Activated T-cell treated with anti-CD3 and anti-CD28 coated beads, Interleukin-2, amount 50 U/mL, for 4 hours (primary cell): ENCODE measurements around the gene FOXP4. TPM values are rescaled to one million over a fixed set of nuclear protein-coding genes. Genes with fewer than 3 reads are reported as not detected.

Experiments
- ATAC-seq, 2 donors: fragments of 200-7000 bp; cut with Tn5 transposase; one replicate each; pipeline ENCODE4 v1.10.0; 2021
- DNase-seq: peaks from one replicate; pipeline ENCODE4 v3.0.0-alpha.2; 2020
- H3K27me3 Mint-ChIP-seq: one replicate; pipeline ENCODE4 v1.8.0; 2021; ENCODE audit warnings: low read depth, mixed read lengths
- H3K36me3 Mint-ChIP-seq: one replicate; pipeline ENCODE4 v1.8.0; 2022; ENCODE audit warnings: mixed read lengths; ENCODE audit not compliant: insufficient read depth
- H3K4me1 Mint-ChIP-seq: one replicate; pipeline ENCODE4 v1.8.0; 2021; ENCODE audit warnings: low read depth, mixed read lengths
- H3K4me3 Mint-ChIP-seq: one replicate; pipeline ENCODE4 v1.8.0; 2021; ENCODE audit warnings: mild to moderate bottlenecking, moderate library complexity, mixed read lengths
- H3K9me3 Mint-ChIP-seq: one replicate; pipeline ENCODE4 v1.8.0; 2021; ENCODE audit warnings: mixed read lengths
- total RNA-seq, 3 donors: library from RNA; stranded (reverse); gene quantifications; one replicate each; pipeline ENCODE4 v1.2.1, GENCODE V29; 2021

The FOXP4 gene, protein sequence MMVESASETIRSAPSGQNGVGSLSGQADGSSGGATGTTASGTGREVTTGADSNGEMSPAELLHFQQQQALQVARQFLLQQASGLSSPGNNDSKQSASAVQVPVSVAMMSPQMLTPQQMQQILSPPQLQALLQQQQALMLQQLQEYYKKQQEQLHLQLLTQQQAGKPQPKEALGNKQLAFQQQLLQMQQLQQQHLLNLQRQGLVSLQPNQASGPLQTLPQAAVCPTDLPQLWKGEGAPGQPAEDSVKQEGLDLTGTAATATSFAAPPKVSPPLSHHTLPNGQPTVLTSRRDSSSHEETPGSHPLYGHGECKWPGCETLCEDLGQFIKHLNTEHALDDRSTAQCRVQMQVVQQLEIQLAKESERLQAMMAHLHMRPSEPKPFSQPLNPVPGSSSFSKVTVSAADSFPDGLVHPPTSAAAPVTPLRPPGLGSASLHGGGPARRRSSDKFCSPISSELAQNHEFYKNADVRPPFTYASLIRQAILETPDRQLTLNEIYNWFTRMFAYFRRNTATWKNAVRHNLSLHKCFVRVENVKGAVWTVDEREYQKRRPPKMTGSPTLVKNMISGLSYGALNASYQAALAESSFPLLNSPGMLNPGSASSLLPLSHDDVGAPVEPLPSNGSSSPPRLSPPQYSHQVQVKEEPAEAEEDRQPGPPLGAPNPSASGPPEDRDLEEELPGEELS
- total RNA-seq: 10 to 100 TPM; 23.0 to 38.6 (median 28.2) TPM

DNA sequence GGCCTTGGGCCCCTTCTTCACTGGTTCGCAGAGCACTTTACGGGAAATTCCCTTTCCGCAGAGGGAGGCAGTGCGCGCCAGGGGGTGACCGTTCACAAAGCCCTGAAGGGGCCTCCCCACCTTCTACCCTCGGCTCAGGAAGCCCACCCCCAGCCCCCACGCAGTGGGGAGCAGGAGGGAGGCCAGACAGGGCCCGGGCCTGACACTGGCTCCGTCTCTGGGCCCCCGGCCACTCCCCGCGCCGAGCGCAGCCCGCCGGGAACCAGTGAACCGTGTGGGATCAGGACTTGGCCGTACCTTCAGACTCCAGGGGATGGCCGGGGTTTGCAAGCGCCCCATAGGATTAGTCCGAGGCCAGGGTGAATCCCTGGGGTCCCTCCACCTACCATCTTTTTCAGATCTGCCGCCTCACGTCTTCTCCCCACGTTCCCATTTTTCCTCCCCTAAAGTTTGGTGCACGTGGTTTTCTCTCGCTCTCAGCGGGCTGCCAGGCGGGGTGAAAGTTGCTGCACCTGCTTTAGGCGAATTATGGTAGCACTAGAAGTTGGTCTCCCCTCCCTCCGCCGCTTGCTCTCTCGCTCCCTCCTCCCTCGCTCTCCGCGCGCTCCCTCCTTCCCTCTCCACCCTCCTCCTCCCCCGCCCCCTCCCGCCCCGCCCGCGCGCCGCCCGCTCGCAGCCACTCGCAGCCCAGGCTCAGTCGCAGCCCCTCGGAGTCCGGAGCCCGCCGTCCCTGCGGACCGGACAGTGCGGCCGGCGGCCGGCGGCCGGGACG lies at the start of gene FOXP4:
FOXP4 (plus strand) TSS at position 679 of the 772 bp plus-strand sequence. CDS start 19,380 bp downstream, outside the sequence.
- ATAC-seq (peak; percentile 88), DNase-seq (peak; percentile 82)
- Mint-ChIP-seq H3K4me3 (peak within 1 kb of the TSS; percentile 95), H3K4me1 (peaks cover 22% of the 10 kb centered on the region), H3K9me3 (no peaks in the 10 kb centered on the region), H3K27me3 (peaks cover 2% of the 10 kb centered on the region), H3K36me3 (peaks cover 2% of the 10 kb centered on the region)

DNA sequence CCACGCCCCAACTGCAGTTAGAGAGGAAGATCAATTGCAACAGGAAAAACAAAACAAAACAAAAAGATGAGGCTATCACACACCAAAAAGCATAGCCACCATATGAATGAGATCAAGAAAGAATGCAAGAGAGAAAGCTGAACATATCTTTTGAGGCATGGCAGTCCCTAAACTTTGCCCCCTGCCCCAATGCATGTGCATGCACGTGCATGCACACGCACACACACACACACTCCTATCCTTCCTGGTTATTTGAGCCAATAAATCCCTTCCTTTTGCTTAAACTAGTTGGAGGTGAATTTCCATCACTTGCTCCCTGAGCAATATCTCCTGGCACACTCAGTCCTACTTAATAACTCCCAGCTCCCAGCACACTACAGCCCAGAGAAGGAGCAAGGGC lies 48.6 kb upstream of the FOXP4 start:
- DNase-seq (no peak), ATAC-seq (no peak)
- Mint-ChIP-seq H3K4me1 (no peaks in the 10 kb centered on the region), H3K27me3 (peaks cover 19% of the 10 kb centered on the region), H3K4me3 (no peak overlapping the region), H3K9me3 (no peaks in the 10 kb centered on the region), H3K36me3 (no peaks in the 10 kb centered on the region)

DNA sequence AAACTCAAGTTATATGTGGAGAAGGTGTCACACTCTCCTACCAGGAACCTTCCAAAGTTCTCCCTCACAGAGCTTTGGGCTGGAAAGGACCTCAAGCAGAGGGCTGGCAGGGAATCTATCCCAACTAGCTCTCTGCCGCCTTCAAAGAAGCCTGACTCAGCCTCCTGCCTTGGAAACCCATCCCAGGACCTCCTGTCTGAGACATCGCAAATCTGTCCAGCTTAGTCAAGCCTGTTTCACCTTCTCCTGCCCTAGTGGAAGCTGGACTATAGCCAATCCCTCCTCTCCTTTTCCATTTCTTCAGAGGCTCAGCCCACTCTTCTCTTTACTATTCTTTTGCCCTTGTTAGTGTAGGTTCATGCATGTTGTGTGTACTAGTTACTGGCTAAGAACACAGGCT lies 48.2 kb upstream of the FOXP4 start:
- Mint-ChIP-seq H3K4me3 (no peak overlapping the region), H3K4me1 (no peaks in the 10 kb centered on the region), H3K36me3 (no peaks in the 10 kb centered on the region), H3K9me3 (no peaks in the 10 kb centered on the region), H3K27me3 (peaks cover 19% of the 10 kb centered on the region)
- ATAC-seq: no peak
- DNase-seq: no peak

DNA sequence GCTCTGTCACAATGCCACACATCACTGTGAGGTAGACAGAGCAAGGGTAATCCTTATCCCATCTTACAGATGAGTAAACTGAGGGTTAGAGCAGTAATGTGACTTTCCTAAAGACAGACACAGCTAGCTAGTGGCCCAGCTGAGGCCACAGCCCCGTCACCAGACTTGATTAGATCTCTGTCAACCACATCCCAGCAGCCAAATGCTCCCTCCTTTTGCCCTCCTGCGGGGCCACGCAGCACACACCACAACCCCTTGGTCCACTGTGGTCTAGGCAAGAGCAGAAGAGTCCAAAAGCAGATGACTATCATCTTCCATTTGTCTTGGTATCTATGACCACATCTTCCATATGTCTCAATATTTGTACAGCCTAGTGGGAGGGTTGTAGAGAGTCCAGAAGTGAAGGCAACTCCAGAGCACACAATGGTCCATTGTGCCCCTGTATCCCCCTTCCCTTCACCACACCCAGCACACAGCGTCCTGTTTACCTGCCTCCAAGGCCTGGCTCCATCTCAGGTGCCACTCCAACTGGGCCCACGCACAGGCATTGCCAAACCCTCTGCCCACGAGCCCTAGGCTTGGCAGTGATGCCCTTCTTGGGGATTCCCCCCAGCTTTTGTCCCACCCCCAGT lies 47.1 kb upstream of the FOXP4 start:
- ATAC-seq: no peak
- Mint-ChIP-seq H3K27me3 (peaks cover 23% of the 10 kb centered on the region), H3K4me3 (no peak overlapping the region)

DNA sequence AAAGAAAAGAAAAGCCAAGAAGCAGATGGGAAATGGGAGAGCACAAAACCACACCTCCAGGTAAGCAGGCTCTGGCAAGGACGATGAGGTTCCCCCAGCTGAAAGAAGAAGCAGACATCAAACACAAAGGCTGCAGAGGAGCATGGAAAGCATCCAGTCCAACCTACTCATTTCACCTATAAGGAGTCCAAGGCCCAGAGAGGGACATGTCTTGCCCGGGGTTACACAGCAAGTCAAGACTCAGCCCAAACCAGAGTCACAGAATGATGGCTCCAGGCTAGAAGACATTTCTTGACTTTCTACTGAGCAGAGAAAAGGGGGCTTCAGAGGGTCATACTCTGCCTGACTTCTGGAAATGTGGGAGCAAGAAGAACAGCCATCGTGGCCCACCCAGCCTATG lies 45.6 kb upstream of the FOXP4 start:
- Mint-ChIP-seq H3K9me3 (no peaks in the 10 kb centered on the region), H3K36me3 (no peaks in the 10 kb centered on the region), H3K27me3 (peaks cover 32% of the 10 kb centered on the region), H3K4me3 (no peak overlapping the region), H3K4me1 (peaks cover 12% of the 10 kb centered on the region)
- DNase-seq: no peak
- no peak for ATAC-seq

More for the DNA sequence above, 47.1 kb upstream of the FOXP4 start:
- H3K4me1 Mint-ChIP-seq: peaks cover 2% of the 10 kb centered on the region
- H3K9me3 Mint-ChIP-seq: no peaks in the 10 kb centered on the region
- no peaks in the 10 kb centered on the region for H3K36me3 Mint-ChIP-seq
- DNase-seq: no peak

DNA sequence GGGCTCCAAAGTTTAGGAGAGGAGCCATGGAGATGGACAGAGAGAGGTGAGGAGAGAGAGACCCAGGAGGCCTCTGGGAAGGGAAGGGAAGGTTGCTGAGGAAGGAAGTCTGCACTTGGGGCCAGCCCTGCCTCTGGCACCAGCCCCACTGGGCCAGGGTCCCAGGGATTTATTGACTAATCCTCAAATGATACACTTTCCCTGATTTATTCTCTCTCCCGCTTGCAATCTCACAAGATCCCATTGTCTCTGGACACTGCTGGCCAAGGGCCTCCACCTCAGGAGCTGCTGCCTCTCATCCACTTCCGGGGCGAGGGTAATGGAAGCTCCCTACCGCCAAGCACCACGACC lies 43.6 kb upstream of the FOXP4 start:
- H3K36me3 Mint-ChIP-seq: no peaks in the 10 kb centered on the region
- H3K9me3 Mint-ChIP-seq: no peaks in the 10 kb centered on the region
- DNase-seq (no peak), ATAC-seq (no peak)
- peaks cover 47% of the 10 kb centered on the region for H3K27me3 Mint-ChIP-seq
- peaks cover 12% of the 10 kb centered on the region for H3K4me1 Mint-ChIP-seq
- no peak overlapping the region for H3K4me3 Mint-ChIP-seq

DNA sequence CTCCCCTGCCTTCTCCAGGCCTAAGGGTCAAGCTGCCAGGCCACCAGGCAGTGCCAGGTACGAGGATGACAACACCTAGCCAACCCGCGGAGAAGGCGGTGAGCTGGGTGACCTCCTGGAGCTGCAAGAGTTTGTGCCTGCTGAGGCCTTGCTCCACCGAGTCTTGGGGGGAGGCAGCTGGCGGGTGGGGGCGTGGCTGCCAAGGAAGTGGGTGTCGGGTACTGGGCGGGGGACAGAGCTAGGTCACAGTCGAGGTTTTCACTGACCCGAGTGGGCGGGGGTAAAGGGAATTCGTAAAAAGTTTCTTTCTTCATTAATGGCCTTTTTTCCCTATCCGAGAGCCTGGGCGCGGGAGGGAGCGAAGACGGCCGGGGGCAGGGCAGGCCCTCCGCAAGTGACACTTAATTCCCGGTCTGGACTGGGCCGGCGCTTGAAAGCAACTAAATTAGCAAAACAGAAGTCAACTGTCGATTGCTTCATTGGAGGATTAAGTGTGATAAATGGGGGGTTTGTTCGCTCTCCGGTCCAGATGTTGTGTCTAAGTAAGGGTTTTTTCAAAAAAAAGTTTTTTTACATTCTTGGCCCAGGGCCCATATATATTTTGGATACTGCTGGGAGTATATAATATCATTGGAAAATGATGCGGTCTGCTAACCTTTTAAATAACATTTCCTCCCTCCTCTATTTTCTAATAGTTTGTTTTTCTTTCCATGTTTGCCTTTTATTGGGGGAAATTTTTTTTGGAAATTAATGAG lies 43.1 kb upstream of the FOXP4 start:
- Mint-ChIP-seq H3K36me3 (no peaks in the 10 kb centered on the region), H3K9me3 (no peaks in the 10 kb centered on the region), H3K4me1 (peaks cover 12% of the 10 kb centered on the region), H3K27me3 (peaks cover 52% of the 10 kb centered on the region), H3K4me3 (peak overlapping the region; percentile 29)
- ATAC-seq: no peak
- no peak for DNase-seq

DNA sequence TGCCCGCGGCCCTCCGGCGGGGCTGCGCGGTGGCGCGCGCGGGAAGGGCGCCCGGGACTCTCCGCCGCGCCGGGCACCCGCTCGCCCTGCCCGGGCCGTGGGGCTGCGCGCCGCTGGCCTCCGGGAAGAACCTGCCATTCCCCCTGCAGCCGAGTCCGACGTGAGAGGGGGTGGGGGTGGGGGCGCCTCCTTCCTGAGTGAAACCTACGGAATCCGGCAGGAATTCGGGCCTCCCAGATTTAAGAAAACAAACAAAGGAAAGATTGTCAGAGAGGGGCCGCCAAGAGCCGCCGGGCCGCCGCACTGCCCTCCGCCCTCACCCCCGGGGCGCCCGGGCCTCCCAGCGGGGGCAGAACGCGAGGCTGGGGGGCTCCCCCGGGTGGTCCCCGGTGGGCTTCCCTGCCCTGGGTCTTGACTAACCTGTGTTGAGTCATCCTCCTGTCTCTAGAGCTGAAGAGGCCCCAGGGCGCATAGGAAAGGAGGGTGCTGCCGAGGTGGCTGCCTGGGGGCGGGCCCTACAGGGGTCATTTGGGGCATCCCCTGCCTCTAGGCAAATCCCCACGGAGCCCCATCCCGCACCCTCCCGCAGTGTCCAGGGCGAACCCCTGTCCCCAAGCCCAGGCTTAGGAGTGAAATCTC lies 42.2 kb upstream of the FOXP4 start:
- Mint-ChIP-seq H3K4me3 (peak overlapping the region; percentile 71), H3K27me3 (peaks cover 57% of the 10 kb centered on the region), H3K36me3 (no peaks in the 10 kb centered on the region), H3K9me3 (no peaks in the 10 kb centered on the region), H3K4me1 (peaks cover 12% of the 10 kb centered on the region)
- DNase-seq: no peak
- ATAC-seq: peak; percentile 37 to 49

DNA sequence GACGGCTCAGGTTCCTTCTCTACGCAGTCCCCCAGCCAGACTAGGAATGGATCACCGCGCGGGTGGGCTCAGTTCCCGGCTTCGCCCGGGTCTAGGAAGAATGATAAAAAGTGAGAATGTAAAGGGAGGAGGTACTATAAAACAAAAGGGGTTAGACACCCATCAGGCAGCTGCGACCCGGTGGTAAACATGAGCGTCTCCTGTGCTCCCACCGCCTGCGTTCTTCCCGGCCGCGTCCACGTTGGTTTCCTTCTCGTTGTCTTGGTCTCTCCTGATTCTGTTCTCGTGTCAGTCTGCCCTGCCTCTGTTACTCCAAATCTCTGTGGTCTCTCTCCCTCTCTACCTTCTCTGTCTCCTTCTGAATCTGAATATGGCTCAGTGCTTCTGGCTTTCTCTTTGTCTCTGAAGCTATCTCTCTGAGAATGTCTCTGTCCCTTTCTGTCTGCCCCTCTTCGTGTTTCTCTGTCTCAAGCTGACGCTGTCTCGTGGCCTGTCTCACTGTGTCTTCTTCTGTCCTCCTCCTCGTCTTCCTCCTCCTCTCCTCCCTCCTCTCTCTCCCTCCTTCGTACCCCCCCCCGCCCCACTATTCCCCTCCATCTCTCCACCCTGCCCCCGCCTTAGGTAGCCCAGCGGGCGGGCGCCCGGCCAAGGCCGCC lies 41.6 kb upstream of the FOXP4 start:
- H3K36me3 Mint-ChIP-seq: no peaks in the 10 kb centered on the region
- H3K4me1 Mint-ChIP-seq: peaks cover 12% of the 10 kb centered on the region
- DNase-seq (no peak), ATAC-seq (peak in 1 of 2 donors; percentile 9)
- no peaks in the 10 kb centered on the region for H3K9me3 Mint-ChIP-seq
- peak overlapping the region; percentile 71 for H3K4me3 Mint-ChIP-seq
- peaks cover 57% of the 10 kb centered on the region for H3K27me3 Mint-ChIP-seq

DNA sequence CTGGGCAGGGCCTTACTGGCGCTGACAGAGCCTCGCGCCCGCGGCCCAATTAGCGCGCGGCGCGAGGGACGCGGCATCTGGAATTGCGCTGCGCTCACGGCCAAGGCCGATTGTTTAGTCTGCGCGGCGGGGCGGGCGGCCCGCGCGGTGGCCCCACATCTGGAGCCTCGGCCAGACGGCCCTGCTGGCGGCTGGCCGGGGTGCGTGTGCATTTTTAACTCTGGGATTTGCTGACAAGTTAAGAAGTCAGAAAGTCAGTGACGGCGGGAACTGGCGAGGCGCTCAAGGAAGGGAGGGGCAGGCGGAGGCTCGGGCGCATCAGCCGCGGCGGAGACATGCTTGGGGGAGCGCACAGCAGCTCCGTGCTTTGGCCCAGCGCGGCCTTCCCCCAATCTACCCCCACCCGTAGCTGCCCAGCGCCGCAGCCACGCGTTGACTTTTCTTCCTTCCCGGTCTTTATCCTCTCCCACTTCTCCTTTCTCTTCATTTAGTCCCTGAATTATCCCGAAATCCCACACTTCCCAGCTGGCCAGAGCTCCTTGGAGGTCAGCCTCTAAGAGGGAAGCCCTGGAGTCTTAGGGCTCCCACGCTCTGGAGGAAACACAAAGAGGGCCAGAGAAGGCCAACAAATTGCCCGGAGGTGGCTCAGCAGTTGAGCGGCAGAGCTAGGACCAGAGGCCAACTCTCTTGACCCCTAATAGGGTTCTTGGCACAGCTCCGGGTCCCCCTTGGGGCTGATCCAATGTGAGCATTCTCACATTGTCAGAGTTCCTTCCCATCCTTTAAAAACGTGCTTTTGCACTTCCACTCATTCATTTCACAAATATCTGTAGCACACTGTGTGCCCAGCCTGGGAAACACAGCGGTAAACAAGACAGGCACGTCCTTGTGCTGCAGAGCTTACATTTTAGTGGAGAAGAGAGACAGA lies 40.8 kb upstream of the FOXP4 start:
- ATAC-seq (peak; percentile 43 to 54), DNase-seq (no peak)
- no peaks in the 10 kb centered on the region for H3K9me3 Mint-ChIP-seq
- H3K27me3 Mint-ChIP-seq: peaks cover 57% of the 10 kb centered on the region
- H3K36me3 Mint-ChIP-seq: no peaks in the 10 kb centered on the region
- H3K4me1 Mint-ChIP-seq: peaks cover 12% of the 10 kb centered on the region
- peak overlapping the region; percentile 64 for H3K4me3 Mint-ChIP-seq

DNA sequence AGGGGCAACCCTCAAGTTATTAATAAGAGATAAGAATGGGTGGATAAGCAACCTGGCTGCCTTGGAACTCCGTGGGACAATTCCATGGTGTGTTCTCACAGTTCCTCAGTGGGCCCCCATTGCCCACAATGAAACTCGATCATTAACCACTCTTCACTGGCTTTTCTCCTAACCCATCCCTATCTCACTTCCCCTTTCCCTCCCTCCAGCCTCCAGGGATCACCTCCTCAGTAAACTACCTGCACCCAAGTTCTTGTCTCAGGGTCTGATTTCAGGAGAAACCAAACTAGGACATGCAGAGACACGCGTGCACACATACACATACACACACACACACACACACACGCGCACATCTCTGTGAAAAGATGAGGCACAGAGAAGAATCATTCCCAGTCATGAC lies 37.7 kb upstream of the FOXP4 start:
- Mint-ChIP-seq H3K4me3 (no peak overlapping the region), H3K4me1 (peaks cover 10% of the 10 kb centered on the region), H3K9me3 (no peaks in the 10 kb centered on the region), H3K27me3 (peaks cover 46% of the 10 kb centered on the region), H3K36me3 (no peaks in the 10 kb centered on the region)
- ATAC-seq: no peak
- DNase-seq: no peak

DNA sequence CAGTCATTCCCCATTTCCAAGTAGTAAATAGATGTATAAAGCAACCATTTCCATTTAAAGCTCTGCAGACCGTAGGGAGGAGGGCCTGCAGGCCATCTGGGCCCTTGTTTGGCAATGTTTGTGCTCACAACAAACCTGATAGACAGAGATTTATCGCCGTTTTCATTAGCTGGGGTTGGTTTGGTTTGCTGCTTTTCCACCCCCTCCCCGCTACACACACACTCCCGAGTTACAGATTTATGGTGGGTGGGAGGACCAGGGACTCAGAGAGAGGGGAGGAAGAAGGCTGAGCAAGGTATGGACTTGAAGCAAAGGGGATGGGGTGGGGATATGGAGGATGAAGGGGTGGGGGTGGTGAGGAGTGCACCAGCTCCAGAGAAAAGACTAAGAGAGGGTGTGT lies 36.6 kb upstream of the FOXP4 start:
- H3K27me3 Mint-ChIP-seq: peaks cover 41% of the 10 kb centered on the region
- H3K36me3 Mint-ChIP-seq: no peaks in the 10 kb centered on the region
- no peaks in the 10 kb centered on the region for H3K9me3 Mint-ChIP-seq
- no peak overlapping the region for H3K4me3 Mint-ChIP-seq
- ATAC-seq: no peak
- DNase-seq: no peak
- H3K4me1 Mint-ChIP-seq: peaks cover 5% of the 10 kb centered on the region
